Endodermal cell (in vitro differentiated cells): Measurements from ENCODE around the gene ARHGAP31. TPM values are rescaled to one million over a fixed set of nuclear protein-coding genes. Genes with fewer than 3 reads are reported as not detected.
"Not testable (repeated sequence)": the region's sequence is repeated elsewhere in the genome, so short reads cannot be mapped to it uniquely, and the experiment has no call there.

ENCODE experiments used
- DNase-seq: peaks from one replicate; pipeline ENCODE4 v3.0.0-alpha.2; 2017
- H3K27ac ChIP-seq: 2 replicates; pipeline ENCODE4 v1.5.1; 2013; ENCODE audit warnings: mild to moderate bottlenecking, low read depth, low read length, moderate library complexity
- H3K27me3 ChIP-seq: 2 replicates; pipeline ENCODE4 v1.6.1; 2013; ENCODE audit warnings: mild to moderate bottlenecking, low read length, moderate library complexity; ENCODE audit not compliant: insufficient read depth, control insufficient read depth, poor library complexity, severe bottlenecking
- H3K36me3 ChIP-seq: 2 replicates; pipeline ENCODE4 v1.7.0; 2013; ENCODE audit warnings: mild to moderate bottlenecking, low read length, moderate library complexity; ENCODE audit not compliant: control insufficient read depth, insufficient read depth
- H3K4me1 ChIP-seq: one replicate; pipeline ENCODE4 v1.7.0; 2013; ENCODE audit warnings: low read length; ENCODE audit not compliant: control insufficient read depth, insufficient read depth
- H3K4me3 ChIP-seq: 2 replicates; pipeline ENCODE4 v1.5.1; 2013; ENCODE audit warnings: mild to moderate bottlenecking, low read length, moderate library complexity
- H3K9ac ChIP-seq: 2 replicates; pipeline ENCODE4 v1.6.1; 2013; ENCODE audit warnings: mild to moderate bottlenecking, low read length, moderate library complexity; ENCODE audit not compliant: poor library complexity, severe bottlenecking; ENCODE audit errors: extremely low read depth
- H3K9me3 ChIP-seq: 2 replicates; pipeline ENCODE4 v1.6.1; 2013; ENCODE audit warnings: mild to moderate bottlenecking, low read length, moderate library complexity; ENCODE audit not compliant: control insufficient read depth
- H3K27ac Mint-ChIP-seq: 2 replicates; pipeline ENCODE4 v1.8.0; 2020; ENCODE audit warnings: mixed read lengths
- H3K27me3 Mint-ChIP-seq: 2 replicates; pipeline ENCODE4 v1.8.0; 2021; ENCODE audit warnings: mild to moderate bottlenecking, mixed read lengths; ENCODE audit not compliant: insufficient read depth
- H3K36me3 Mint-ChIP-seq: 2 replicates; pipeline ENCODE4 v1.8.0; 2020; ENCODE audit warnings: low read depth, mixed read lengths
- H3K4me1 Mint-ChIP-seq: 2 replicates; pipeline ENCODE4 v1.8.0; 2020; ENCODE audit warnings: mixed read lengths
- H3K4me3 Mint-ChIP-seq: 2 replicates; pipeline ENCODE4 v1.8.0; 2020; ENCODE audit warnings: mild to moderate bottlenecking, moderate library complexity, mixed read lengths
- H3K9me3 Mint-ChIP-seq: 2 replicates; pipeline ENCODE4 v1.8.0; 2020; ENCODE audit warnings: mild to moderate bottlenecking, mixed read lengths
- CTCF ChIP-seq: fragments of 200-600 bp; sonication (generic); conservative IDR thresholded peaks from 2 replicates; pipeline ENCODE4 v1.5.0; 2021; ENCODE audit warnings: antibody characterized with exemption, mild to moderate bottlenecking
- WGBS, 2 experiments: methylation state at CpG; one replicate each; pipeline versions ENCODE4 v1.1.5 to v1.1.7; 2013; ENCODE audit warnings: missing lambda C conversion rate in 2 of 2, mixed read lengths in 1 of 2; ENCODE audit not compliant: insufficient coverage in 1 of 2, insufficient read length in 1 of 2; 5-methylcytosine and 5-hydroxymethylcytosine counted together
- total RNA-seq, 2 donors: library from RNA; stranded (reverse); fragmentation: NEBNext Ultra II Directional in 1 of 2; extraction: Animal tissue kit (Norgen Biotek cat#: 25700) in 1 of 2; gene quantifications; 2 replicates in 1 of 2; 3 replicates in 1 of 2; pipeline ENCODE4 v1.2.1, GENCODE V29; 2021

Gene ARHGAP31
- total RNA-seq, 2 donors from 2014 or later, result 2.2 to 2.3 TPM

DNA sequence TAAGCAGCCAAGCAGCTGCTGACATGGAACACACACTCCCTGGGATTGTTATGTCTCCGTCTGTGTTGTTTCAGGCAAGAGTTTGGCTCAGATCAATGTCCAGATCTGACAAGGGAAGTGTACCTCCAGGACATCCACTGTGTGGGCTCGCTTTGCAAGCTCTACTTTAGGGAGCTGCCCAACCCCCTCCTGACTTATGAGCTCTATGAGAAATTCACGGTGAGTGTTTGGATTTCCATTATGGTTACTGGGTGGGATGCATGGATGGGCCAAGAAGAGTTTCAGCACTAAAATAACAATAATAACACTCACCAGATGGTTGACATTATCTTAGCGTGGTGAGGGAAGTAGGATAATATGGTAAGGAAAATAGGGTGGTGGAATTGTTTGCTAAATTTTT, 74.1 kb downstream of the ARHGAP31 start:
- no peaks in the 10 kb centered on the region for H3K36me3 Mint-ChIP-seq
- H3K4me3 Mint-ChIP-seq, result no peak overlapping the region
- H3K9me3 Mint-ChIP-seq, result no peaks in the 10 kb centered on the region

GRCh38 chr3:119371786-119372185, 77.6 kb downstream of the ARHGAP31 start:
- not testable (repeated sequence) for H3K27me3 Mint-ChIP-seq, H3K27me3 ChIP-seq, H3K9me3 Mint-ChIP-seq, H3K36me3 ChIP-seq, H3K4me1 Mint-ChIP-seq, DNase-seq, H3K4me3 Mint-ChIP-seq, H3K9me3 ChIP-seq, H3K36me3 Mint-ChIP-seq, H3K9ac ChIP-seq, H3K27ac Mint-ChIP-seq, H3K27ac ChIP-seq, H3K4me1 ChIP-seq, H3K4me3 ChIP-seq
- 96 to 100% methylated on average over 4 to 6 of the region's 6 CpGs for WGBS, 2 experiments

More for the DNA sequence above, 74.1 kb downstream of the ARHGAP31 start:
- no peaks in the 10 kb centered on the region for H3K27me3 Mint-ChIP-seq
- peaks cover 5% of the 10 kb centered on the region for H3K4me1 ChIP-seq
- H3K27ac ChIP-seq, result no peak overlapping the region
- H3K4me1 Mint-ChIP-seq, result peaks cover 5% of the 10 kb centered on the region
- H3K4me3 ChIP-seq, result no peak overlapping the region
- 90 to 100% methylated on average over 1 to 4 of the region's 4 CpGs for WGBS, 2 experiments
- DNase-seq, result no peak
- H3K36me3 ChIP-seq, result no peaks in the 10 kb centered on the region
- H3K9me3 ChIP-seq, result no peaks in the 10 kb centered on the region
- peak overlapping the region; percentile 8 for H3K27ac Mint-ChIP-seq
- H3K9ac ChIP-seq, result no peak overlapping the region
- TF ChIP-seq CTCF, result no peak
- no peaks in the 10 kb centered on the region for H3K27me3 ChIP-seq

- 90 to 95% methylated on average over 4 to 7 of the region's 7 CpGs for WGBS, 2 experiments
- Histone ChIP-seq H3K36me3 (no peaks in the 10 kb centered on the region), H3K27me3 (no peaks in the 10 kb centered on the region), H3K4me3 (no peak overlapping the region), H3K9me3 (no peaks in the 10 kb centered on the region), H3K27ac (no peak overlapping the region), H3K4me1 (no peaks in the 10 kb centered on the region), H3K9ac (no peak overlapping the region)
- Mint-ChIP-seq H3K36me3 (no peaks in the 10 kb centered on the region), H3K27ac (no peak overlapping the region), H3K4me3 (no peak overlapping the region), H3K27me3 (no peaks in the 10 kb centered on the region), H3K9me3 (no peaks in the 10 kb centered on the region), H3K4me1 (no peaks in the 10 kb centered on the region)
- TF ChIP-seq CTCF, result no peak
- DNase-seq, result no peak
Measured at GRCh38 chr3:119375106-119375505, 80.9 kb downstream of the ARHGAP31 start.

DNA sequence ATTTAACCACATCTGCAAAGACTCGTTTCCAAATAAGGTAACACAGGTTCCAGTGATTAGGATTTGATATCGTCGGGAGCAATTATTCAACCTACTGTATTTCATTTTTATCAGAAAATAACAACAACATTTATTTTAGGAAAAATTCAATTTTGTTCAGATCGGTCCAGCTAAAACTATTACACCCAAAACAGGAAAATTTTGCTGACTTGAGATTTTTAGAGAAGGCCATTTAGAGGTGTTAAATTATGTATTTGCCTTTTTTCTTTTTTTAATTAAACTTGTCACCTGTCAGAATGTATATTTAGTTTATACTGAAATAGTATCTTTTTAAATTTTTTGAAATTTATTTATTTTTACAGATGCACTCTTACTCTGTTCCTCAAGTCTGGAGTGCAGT, 81.3 kb downstream of the ARHGAP31 start:
- Histone ChIP-seq H3K4me3 (no peak overlapping the region), H3K4me1 (no peaks in the 10 kb centered on the region), H3K36me3 (no peaks in the 10 kb centered on the region), H3K9ac (no peak overlapping the region), H3K27ac (no peak overlapping the region), H3K27me3 (no peaks in the 10 kb centered on the region), H3K9me3 (no peaks in the 10 kb centered on the region)
- WGBS, 2 experiments, result 98 to 100% methylated on average over 1 to 4 of the region's 4 CpGs
- peaks cover under 1% of the 10 kb centered on the region for H3K4me1 Mint-ChIP-seq
- DNase-seq, result no peak
- H3K27ac Mint-ChIP-seq, result no peak overlapping the region
- H3K27me3 Mint-ChIP-seq, result no peaks in the 10 kb centered on the region
- no peaks in the 10 kb centered on the region for H3K36me3 Mint-ChIP-seq
- no peaks in the 10 kb centered on the region for H3K9me3 Mint-ChIP-seq
- no peak overlapping the region for H3K4me3 Mint-ChIP-seq
- TF ChIP-seq CTCF, result no peak
